ENCODE results near the gene CBLB.
"Not testable (repeated sequence)": the region's sequence is repeated elsewhere in the genome, so short reads cannot be mapped to it uniquely, and the experiment has no call there.

The CBLB gene

DNA sequence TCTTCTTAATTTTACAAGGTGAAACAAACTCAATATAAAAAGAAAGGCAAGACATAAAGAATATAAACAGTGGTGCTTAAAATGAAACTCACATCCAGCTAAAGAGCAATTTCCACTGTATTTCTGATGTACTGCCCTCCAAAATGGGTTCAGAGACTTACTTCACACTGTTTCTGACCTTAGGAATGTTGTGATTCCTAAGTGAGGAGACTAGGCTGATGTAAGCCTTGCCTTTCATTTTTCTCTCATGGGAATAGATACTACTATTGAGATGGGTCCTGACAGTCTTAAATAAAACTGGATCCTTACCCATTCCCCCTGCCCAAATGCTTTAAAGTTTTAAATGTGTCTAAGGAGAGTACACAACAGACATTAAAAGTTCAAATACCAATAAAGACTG, 86.9 kb downstream of the CBLB start:
- no peak for DNase-seq

DNA sequence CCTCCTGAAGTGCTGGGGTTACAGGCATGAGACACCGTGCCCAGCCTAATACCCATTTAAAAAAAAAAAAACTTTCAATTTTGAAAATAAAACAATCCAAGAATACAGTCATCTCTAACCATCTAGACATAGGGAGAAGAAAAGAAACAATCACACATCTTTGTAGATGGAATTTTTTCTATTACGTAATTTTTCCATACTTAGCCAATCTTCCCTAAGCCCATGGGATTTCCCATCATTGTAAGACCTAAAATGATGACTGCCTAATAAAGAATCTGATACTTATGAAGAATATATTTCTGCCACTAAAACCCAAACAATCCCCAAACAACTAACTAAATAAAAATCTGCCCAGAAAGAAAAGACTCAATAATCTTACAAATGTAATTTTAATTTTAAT, 88.7 kb downstream of the CBLB start:
- DNase-seq = no peak

GRCh38 chr3:105775368-105775767, 93.4 kb downstream of the CBLB start:
- no peak for DNase-seq

- DNase-seq = no peak
These were observed 94.2 kb downstream of the CBLB start for GRCh38 chr3:105774444-105775180.

DNA sequence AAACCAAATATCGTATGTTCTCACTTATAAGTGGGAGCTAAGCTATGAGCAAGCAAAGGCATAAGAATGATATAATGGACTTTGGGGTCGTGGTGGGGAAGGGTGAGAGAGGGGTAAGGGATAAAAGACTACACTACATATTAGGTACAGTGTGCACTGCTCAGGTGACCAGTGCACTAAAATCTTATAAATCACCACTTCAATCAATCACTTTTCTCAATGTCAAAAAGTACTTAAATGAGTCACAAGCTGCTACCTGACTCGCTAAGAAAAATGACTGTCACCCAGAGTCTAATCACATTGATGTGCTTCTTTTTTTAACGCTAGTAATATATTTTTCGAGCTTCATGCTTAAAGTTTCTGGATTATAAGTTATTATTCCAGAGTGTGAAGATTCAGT, 95.5 kb downstream of the CBLB start:
- no peak for DNase-seq

- DNase-seq = no peak
These were observed 96.2 kb downstream of the CBLB start for GRCh38 chr3:105772635-105773034.

- no peak for DNase-seq
These were observed 97.4 kb downstream of the CBLB start for GRCh38 chr3:105771392-105771791.

DNA sequence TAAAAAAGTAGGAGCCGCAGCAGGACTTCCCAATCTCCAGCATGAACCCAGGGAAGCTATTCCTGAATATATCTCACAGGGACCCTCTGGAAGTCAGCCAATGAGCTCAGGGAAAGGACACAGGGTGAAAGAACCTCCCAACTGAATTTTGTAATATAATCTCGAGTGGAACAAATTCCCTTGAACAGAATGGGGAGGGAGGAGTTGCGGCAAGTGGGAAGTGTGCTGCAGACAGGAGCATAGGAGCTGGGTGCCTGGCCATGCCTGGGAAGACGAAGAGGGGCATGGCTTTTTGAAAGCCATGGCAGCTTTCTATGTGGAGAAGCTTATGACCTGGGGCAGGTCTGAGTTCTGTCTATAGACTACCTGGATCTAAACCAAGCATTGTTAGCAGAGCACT, 98.4 kb downstream of the CBLB start:
- no peak for DNase-seq

GRCh38 chr3:105767776-105768175, 101.0 kb downstream of the CBLB start:
- no peak for DNase-seq

GRCh38 chr3:105767216-105767615, 101.6 kb downstream of the CBLB start:
- DNase-seq = no peak

DNA sequence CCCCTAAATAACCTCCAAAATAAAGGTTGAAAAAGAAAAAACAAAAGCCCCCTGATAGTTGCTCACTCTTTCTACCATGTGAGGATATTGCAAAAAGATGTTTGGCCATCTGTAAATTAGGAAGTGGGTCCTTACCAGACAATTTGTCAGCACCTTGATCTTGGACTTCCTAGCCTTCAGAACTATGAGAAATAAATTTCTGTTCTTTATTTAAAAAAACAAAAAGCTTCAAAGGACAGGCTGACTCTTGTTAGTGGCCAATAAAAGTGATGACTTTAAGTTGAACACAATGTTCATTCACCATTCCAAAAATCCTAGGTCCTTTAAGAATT, 103.5 kb downstream of the CBLB start:
- no peak for DNase-seq

DNA sequence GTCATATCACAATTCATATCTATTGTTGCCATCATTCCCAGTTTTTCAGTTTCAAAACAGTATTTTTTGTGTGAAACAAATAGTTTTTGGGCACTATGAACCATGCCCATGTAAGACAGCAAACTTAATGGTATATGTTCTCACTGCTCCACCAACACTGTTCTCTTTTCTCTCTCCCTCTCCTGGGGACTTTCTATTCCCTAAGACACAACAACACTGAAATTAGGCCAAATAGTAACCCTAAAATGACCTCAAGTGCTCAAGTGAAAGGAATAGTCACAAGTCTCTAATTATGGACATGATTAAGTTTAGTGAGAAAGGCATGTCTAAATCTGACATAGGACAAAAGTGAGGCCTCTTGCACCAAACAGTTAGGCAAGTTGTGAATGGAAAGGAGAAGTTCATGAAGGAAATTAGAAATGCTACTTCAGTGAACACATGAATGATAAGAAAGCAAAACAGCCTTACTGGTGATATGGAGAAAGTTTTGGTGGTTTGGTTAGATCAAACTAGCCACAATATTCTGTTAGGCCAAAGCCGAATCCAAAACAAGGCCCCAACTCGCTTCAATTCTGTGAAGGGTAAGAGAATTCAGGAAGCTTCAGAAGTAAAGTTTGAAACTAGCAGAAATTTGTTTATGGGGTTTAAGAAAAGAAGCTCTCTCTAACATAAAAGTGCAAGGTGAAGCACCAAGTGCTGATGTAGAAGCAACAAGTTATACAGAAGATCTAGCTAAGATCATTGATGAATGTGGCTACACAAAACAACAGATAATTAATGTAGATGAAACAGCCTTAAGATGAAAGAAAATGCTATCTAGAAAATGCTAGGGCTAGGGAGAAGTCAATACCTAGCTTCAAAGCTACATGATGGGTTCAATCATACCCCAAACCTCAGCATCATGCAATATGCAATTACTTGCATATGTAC, 104.2 kb downstream of the CBLB start:
- DNase-seq = no peak

GRCh38 chr3:105763659-105764036, 105.2 kb downstream of the CBLB start:
- DNase-seq = no peak

GRCh38 chr3:105762749-105763658, 105.8 kb downstream of the CBLB start:
- no peak for DNase-seq

GRCh38 chr3:105762214-105762613, 106.6 kb downstream of the CBLB start:
- DNase-seq = not testable (repeated sequence)

DNA sequence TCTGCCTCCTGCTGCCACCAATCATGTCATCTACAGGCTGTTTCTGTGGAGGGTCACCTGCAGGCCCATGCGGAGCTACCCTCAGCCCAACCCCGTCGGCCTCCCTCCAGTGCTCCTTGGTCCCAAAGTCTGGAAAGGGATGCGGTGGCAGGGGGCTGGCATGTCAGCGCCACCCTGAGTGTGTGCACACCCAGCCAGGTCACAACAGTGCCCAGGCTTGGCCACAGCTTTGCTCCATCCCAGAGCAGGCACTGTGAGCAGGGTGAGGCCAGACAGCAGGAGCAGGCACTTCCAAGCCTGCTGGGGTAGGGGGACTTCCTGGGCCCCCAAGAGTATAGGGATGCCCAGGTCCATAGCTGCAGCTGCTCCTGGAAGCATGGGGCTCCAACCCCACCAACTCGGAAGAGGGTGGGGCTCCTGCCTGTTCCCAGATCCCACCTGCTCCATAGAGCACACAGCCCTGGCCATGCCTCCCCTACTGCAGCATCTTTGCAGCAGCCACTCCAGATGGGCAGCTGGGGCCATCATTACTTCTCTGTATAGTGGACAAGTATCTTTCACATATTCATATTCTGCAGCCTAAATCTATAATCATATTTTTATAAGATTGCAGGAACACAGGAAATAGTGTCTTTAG, 109.3 kb downstream of the CBLB start:
- DNase-seq = no peak

GRCh38 chr3:105758451-105758850, 110.4 kb downstream of the CBLB start:
- no peak for DNase-seq

GRCh38 chr3:105755121-105755886, 113.5 kb downstream of the CBLB start:
- DNase-seq = no peak

GRCh38 chr3:105752791-105753415, 115.9 kb downstream of the CBLB start:
- DNase-seq = peak; percentile 17

- DNase-seq = no peak
These were observed 121.1 kb downstream of the CBLB start for GRCh38 chr3:105747696-105748095.

- no peak for DNase-seq
These were observed 121.7 kb downstream of the CBLB start for GRCh38 chr3:105747060-105747541.
